ENCODE measurements around the gene CDC123.

DNA sequence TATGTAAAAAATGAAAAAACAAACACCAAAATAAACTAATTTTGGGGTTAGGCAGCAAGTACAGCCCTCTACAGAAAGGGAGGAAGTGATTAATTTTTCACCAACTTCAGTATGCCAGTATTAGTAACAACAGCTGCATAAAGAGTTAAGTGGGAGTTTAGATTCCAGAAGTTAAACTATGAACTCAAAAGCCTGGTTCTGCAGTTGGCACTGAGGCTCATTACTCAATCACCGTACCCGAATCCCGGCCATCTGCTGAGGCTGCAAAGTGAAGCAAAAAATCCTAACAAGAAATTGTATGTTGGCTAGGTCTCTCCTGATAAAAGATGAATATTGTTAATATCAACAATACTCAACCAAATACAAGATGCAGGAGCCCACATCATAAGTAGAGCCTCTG, 4.3 kb upstream of the CDC123 start:
- TF ChIP-seq POLR2AphosphoS5 (IDR thresholded peaks at IDR 0.05) (no peak), CTCF (IDR thresholded peaks at IDR 0.05) (no peak)
